Memory B cell (primary cell): Measurements from ENCODE around the gene E2F2.
A peak's percentile ranks its signal among the peaks of the same experiment; 100 is the strongest.

Source experiments
- ATAC-seq: fragments of 150-1000 bp; cut with Tn5 transposase; 2 replicates; pipeline ENCODE4 v1.10.0; 2021; ENCODE audit warnings: low read depth, mild to moderate bottlenecking, moderate library complexity
- DNase-seq, 2 donors: peaks; one replicate each; pipeline ENCODE4 v3.0.0; 2022; ENCODE audit warnings: low spot score in 2 of 2
- H3K27ac Mint-ChIP-seq: one replicate; pipeline ENCODE4 v1.8.0; 2022; ENCODE audit warnings: mild to moderate bottlenecking, moderate library complexity, mixed read lengths
- H3K27me3 Mint-ChIP-seq: one replicate; pipeline ENCODE4 v1.8.0; 2022; ENCODE audit warnings: mixed read lengths
- H3K36me3 Mint-ChIP-seq: one replicate; pipeline ENCODE4 v1.8.0; 2022; ENCODE audit warnings: mild to moderate bottlenecking, mixed read lengths
- H3K4me1 Mint-ChIP-seq: one replicate; pipeline ENCODE4 v1.8.0; 2022; ENCODE audit warnings: mixed read lengths
- H3K4me3 Mint-ChIP-seq: one replicate; pipeline ENCODE4 v1.8.0; 2022; ENCODE audit warnings: mild to moderate bottlenecking, moderate library complexity, mixed read lengths
- H3K9me3 Mint-ChIP-seq: one replicate; pipeline ENCODE4 v1.8.0; 2022; ENCODE audit warnings: mixed read lengths

E2F2 gene

DNA sequence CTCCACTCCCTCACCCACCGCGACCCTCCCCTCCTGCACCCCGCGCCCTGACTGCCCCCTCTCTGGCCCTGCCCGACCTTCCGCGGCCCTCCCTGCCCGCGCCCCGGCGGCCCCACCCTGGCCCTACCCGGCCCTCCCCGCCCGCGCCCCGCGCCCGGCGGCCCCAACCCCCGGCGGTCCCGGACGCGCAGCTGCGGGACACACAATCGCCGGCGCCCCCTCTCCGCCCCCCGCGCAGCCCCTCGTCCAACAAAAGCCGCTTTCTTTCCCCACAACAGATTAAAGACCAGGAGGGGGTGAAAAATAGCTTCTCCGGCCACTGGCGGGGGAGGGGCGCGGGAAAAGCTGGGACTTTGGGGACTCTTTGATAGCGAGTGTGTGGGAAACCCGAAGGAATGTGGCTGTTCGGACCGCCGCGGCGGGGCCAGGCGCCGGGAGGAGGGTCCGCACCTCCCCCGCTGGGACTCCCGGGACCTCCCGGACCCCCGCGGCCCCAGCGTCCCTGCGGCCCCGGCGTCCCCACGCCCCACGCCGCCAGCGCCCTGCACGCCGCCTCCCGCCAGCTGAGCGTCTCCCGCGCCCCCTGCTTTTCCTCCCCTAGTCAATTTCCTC is 37.1 kb upstream of the E2F2 start:
- peak overlapping the region; percentile 90 for H3K27ac Mint-ChIP-seq
- DNase-seq, result no peak
- peaks cover 2% of the 10 kb centered on the region for H3K36me3 Mint-ChIP-seq
- no peaks in the 10 kb centered on the region for H3K27me3 Mint-ChIP-seq
- no peaks in the 10 kb centered on the region for H3K9me3 Mint-ChIP-seq
- peak overlapping the region; percentile 95 for H3K4me3 Mint-ChIP-seq
- no peak for ATAC-seq
- peaks cover 29% of the 10 kb centered on the region for H3K4me1 Mint-ChIP-seq

DNA sequence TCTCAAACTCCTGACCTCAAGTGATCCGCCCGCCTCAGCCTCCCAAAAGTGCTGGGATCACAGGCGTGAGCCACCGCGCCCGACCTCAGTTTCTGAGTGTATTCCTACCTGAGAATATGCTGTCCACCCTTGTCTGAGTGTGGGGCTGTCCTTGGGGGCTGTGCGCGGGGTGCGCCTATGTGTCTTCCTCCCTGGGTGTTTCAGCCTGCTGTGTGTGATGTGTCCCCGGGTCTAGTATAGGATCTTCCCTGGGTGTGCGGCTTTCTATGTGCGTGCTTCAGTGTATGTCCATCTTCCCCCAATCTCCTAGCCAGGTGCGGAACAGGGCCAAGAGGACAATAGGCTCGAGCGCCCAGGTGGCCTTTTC is 36.6 kb upstream of the E2F2 start:
- H3K27me3 Mint-ChIP-seq, result no peaks in the 10 kb centered on the region
- no peak for DNase-seq
- ATAC-seq, result peak; percentile 29
- no peaks in the 10 kb centered on the region for H3K9me3 Mint-ChIP-seq
- H3K4me3 Mint-ChIP-seq, result peak overlapping the region; percentile 76
- peaks cover 32% of the 10 kb centered on the region for H3K4me1 Mint-ChIP-seq
- peak overlapping the region; percentile 90 for H3K27ac Mint-ChIP-seq
- H3K36me3 Mint-ChIP-seq, result peaks cover 2% of the 10 kb centered on the region

DNA sequence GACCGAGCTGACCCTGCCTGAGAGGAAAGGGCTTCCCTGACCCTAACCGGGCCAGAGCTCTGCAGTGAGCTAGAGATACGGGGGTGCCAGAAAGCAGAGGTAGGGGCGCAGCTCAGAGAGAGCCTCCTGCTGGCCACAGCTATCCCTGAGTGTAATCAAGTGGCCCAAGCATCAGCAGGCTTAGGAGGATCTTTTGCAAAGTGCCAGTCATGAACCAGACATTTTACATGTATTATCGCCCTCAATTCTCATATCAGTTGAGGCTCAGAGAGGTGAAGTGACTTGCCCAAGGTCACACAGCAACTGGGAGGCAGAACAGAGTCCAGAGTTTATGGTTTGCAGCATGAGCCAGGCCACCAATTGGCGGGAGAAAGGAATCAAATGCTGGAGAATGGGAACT is 35.3 kb upstream of the E2F2 start:
- peak overlapping the region; percentile 41 for H3K4me3 Mint-ChIP-seq
- peak overlapping the region; percentile 73 for H3K27ac Mint-ChIP-seq
- no peaks in the 10 kb centered on the region for H3K9me3 Mint-ChIP-seq
- H3K36me3 Mint-ChIP-seq, result peaks cover 2% of the 10 kb centered on the region
- ATAC-seq, result no peak
- peaks cover 41% of the 10 kb centered on the region for H3K4me1 Mint-ChIP-seq
- no peaks in the 10 kb centered on the region for H3K27me3 Mint-ChIP-seq
- DNase-seq, result no peak

DNA sequence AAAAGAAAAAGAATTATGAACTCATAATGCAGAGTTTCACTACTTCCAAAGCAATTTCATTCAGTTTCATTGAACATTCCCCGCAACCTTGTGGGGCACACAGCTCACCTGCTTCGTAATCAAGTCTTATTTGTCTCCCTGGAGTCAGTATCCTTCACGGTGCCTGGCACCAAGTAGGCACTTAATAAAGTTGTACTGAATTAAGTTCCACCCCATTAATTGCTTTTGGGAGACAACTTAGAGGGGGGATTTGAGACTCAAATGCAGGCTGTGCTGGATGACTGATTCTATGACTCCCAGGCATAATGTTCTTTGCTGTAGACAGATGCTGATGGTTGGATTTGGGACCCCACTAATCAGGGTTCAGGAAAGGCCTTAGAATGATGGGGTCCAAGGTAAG is 34.7 kb upstream of the E2F2 start:
- H3K9me3 Mint-ChIP-seq, result no peaks in the 10 kb centered on the region
- peak overlapping the region; percentile 73 for H3K27ac Mint-ChIP-seq
- no peaks in the 10 kb centered on the region for H3K27me3 Mint-ChIP-seq
- peaks cover 2% of the 10 kb centered on the region for H3K36me3 Mint-ChIP-seq
- no peak overlapping the region for H3K4me3 Mint-ChIP-seq
- ATAC-seq (no peak), DNase-seq (no peak)
- H3K4me1 Mint-ChIP-seq, result peaks cover 46% of the 10 kb centered on the region

DNA sequence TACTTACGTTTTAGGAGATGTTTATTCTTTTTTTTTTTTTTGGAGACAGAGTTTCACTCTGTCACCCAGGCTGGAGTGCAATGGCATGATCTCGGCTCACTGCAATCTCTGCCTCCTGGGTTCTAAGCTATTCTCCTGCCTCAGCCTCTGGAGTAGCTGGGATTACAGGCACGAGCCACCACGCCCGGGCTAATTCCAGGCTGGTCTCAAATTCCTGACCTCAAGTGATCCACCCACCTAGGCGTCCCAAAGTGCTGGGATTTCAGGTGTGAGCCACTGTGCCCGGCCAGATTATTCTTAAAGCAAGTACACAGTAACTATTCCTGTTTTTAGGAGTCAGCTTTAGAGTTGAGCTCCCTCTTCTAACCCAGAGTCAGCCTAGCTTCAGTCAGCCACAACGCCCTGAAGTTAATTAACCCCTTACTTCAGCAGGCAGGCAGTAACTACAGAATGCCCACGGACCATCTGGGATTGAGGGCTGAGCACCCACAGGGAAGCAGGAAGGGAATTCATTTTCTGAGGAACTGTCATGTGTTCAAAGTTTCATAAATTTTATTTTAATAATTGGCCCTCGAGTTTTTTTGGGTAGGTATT is 33.6 kb upstream of the E2F2 start:
- ATAC-seq, result no peak
- no peak overlapping the region for H3K4me3 Mint-ChIP-seq
- no peaks in the 10 kb centered on the region for H3K9me3 Mint-ChIP-seq
- H3K4me1 Mint-ChIP-seq, result peaks cover 51% of the 10 kb centered on the region
- no peak for DNase-seq
- peaks cover 2% of the 10 kb centered on the region for H3K36me3 Mint-ChIP-seq
- H3K27me3 Mint-ChIP-seq, result no peaks in the 10 kb centered on the region
- H3K27ac Mint-ChIP-seq, result peak overlapping the region; percentile 82

DNA sequence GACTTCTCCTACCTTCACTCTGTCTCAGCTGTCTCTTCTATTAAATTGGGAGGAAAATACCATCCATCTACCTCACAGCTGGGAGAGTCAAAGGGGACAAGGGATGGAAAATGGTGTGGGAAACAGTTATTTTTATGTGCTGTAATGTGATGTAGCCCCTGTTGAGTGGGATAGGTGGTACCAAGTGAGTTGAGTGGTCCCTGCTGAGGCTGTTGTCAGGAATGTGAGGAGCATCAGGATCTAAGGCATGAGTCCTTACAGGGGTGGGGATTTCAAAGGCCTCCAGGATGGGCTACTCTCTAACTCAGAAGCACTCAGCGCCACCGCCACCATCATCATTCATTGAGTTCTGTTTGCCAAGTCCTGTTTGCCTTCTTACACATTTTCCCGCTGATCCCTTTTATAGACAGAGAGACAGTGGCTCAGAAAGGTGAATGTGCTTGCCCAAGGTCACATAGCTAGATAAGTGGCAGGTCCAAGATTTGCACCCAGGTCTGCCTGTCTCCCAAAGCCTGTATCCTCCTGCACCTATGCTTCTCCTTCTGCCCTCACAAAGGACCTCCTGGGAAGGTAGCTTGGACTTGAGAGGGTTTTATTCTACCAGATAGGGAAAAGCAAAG is 32.8 kb upstream of the E2F2 start:
- no peak for DNase-seq
- Mint-ChIP-seq H3K36me3 (peaks cover 2% of the 10 kb centered on the region), H3K4me3 (peak overlapping the region; percentile 64), H3K4me1 (peaks cover 51% of the 10 kb centered on the region), H3K27ac (peak overlapping the region; percentile 82), H3K9me3 (no peaks in the 10 kb centered on the region), H3K27me3 (no peaks in the 10 kb centered on the region)
- no peak for ATAC-seq

DNA sequence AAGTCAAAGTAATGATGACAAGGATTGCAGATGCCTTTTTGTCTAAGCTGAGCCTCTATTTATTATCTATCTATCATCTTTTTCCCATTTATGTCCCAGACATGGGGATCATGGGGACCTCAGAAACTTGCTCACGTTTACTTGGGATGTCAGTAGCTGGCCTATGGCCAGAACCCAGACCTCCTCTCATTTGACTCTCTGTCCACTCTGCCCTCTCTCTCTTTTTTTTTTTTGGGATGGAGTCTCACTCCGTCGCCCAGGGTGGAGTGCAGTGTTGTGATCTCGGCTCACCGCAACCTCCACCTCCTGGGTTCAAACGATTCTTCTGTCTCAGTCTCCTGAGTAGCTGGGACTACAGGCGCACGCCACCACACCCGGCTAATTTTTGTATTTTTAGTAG is 32.0 kb upstream of the E2F2 start:
- DNase-seq (no peak), ATAC-seq (no peak)
- Mint-ChIP-seq H3K4me1 (peaks cover 46% of the 10 kb centered on the region), H3K27me3 (no peaks in the 10 kb centered on the region), H3K9me3 (no peaks in the 10 kb centered on the region), H3K4me3 (peak overlapping the region; percentile 64), H3K27ac (peak overlapping the region; percentile 82), H3K36me3 (peaks cover 4% of the 10 kb centered on the region)

DNA sequence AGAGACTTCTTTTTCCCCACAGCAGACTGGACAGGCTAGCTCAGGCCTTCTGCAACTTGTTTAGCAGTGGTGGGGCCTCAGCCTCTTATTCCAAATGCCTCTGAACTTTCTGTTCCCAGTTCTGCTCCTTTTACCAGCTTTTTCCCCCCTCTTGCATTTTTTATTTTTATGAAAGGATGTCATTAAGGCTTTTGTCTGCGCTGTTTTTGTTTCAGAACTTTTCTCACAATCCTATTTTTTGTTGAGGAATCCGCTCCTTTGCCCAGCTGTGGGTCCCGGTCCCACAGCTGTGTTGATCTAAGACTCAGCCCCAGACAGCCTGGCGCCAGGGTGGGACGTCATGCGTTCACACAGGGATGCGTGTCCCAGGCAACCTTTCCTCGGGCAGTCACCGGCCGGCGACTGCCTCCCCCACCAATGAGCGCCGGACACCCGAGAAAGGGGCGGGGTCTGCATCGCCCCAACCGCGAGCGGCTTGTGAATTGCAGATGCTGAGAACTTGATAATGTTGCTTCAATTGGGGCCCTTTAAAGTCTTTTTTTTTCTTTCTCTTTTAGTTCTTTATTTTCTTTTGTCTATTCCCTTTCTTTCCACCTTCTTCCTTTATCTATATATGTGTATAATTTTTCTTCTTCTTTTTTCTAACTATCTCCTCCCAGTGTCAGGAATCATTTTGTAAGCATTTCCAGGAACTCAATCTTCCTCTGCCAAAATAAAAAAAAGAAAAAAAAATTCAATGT is 31.3 kb upstream of the E2F2 start:
- H3K27ac Mint-ChIP-seq, result peak overlapping the region; percentile 80
- H3K4me3 Mint-ChIP-seq, result peak overlapping the region; percentile 57
- peak; percentile 4 for ATAC-seq
- DNase-seq, result no peak
- no peaks in the 10 kb centered on the region for H3K9me3 Mint-ChIP-seq
- H3K36me3 Mint-ChIP-seq, result peaks cover 7% of the 10 kb centered on the region
- peaks cover 47% of the 10 kb centered on the region for H3K4me1 Mint-ChIP-seq
- no peaks in the 10 kb centered on the region for H3K27me3 Mint-ChIP-seq

DNA sequence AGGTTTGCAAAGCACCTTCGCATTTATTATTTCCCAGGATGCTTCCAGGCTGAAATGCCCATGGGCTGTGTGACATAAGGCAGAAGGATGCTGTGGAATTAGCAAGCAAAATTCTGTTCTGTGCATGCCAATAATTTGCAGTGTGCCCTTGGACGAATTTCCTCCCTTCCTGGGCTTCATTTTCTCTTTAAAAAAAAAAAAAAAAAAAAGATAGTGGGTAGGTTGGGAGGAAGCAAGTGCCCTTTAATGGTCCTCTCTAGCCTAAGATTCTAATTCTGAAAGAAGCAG is 30.7 kb upstream of the E2F2 start:
- Mint-ChIP-seq H3K9me3 (no peaks in the 10 kb centered on the region), H3K4me1 (peaks cover 50% of the 10 kb centered on the region), H3K4me3 (no peak overlapping the region), H3K36me3 (peaks cover 7% of the 10 kb centered on the region), H3K27me3 (no peaks in the 10 kb centered on the region), H3K27ac (no peak overlapping the region)
- DNase-seq (no peak), ATAC-seq (no peak)

DNA sequence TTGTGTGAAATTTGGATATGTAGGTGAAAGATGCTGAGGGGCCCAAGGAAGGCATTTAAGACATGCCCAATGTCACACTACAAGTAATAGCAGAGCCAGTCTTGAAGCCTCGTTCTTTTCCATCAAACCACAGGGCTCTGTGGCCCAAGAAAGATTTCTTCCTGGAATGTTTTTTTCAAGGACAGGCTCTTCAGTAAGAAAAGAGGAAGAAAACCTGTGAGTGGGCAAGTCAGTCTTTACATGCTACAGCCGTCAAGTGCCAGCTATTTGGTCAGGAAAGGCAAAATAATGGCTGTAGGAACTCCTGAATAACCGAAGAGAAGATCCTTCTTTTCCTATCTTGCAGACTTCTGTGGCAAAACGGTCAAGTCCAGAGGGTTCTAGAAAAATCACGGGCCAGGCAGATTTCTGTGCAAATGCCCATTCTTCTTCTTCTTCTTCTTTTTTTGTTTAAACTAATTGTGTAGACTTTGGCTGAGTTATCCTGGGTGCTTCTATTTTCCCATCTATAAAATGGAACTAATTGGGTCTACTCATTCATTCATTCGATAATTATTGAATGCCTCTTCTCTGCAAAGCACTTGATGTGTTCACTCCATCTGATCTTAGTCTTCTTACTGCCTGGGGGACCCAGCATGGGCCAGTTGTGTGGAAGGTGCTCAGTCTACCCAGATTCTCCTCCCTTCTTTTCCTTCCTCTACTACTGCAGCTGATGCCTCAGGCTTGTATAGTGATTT is 30.2 kb upstream of the E2F2 start:
- ATAC-seq (no peak), DNase-seq (no peak)
- Mint-ChIP-seq H3K4me1 (peaks cover 52% of the 10 kb centered on the region), H3K9me3 (no peaks in the 10 kb centered on the region), H3K27me3 (no peaks in the 10 kb centered on the region), H3K4me3 (no peak overlapping the region), H3K27ac (peak overlapping the region; percentile 89), H3K36me3 (peaks cover 7% of the 10 kb centered on the region)

DNA sequence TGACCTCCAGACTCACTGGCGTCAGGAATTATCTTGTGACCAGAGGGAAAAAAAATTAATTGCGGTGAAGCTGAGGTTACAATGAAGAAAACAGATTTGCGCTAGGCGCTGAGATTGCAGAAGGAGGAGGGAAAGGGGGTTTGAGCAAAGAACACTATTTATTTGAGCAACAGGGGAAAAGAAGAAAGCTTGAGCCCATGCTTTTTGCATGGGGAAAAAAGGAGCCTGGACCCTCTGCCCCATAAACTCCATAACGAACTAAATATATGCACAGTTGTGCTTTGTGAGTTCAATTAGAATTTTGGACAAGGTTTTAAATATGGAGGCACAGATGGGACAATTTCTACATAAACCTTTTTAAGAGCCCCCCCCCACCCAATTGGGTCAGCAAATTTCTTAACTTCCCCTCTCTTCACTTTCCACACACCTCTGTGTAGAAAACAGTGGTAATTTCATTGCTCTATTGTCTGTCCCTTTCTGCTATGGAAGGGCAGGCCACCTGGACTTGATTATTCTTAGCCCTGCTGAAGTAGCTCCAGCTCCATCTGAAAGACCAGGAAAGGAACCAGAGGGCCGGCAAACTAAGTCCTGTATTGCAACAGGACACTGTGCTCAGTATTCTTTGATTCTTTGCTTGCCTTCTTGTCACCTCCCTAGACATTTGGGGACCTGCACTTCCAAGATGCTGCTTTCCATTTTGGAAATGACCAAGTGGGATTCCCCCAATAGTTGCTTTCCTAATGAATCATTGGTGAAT is 29.1 kb upstream of the E2F2 start:
- H3K27ac Mint-ChIP-seq, result peak overlapping the region; percentile 89
- H3K4me1 Mint-ChIP-seq, result peaks cover 58% of the 10 kb centered on the region
- no peaks in the 10 kb centered on the region for H3K27me3 Mint-ChIP-seq
- H3K9me3 Mint-ChIP-seq, result no peaks in the 10 kb centered on the region
- no peak for ATAC-seq
- DNase-seq, result no peak
- H3K36me3 Mint-ChIP-seq, result peaks cover 7% of the 10 kb centered on the region
- H3K4me3 Mint-ChIP-seq, result peak overlapping the region; percentile 97

DNA sequence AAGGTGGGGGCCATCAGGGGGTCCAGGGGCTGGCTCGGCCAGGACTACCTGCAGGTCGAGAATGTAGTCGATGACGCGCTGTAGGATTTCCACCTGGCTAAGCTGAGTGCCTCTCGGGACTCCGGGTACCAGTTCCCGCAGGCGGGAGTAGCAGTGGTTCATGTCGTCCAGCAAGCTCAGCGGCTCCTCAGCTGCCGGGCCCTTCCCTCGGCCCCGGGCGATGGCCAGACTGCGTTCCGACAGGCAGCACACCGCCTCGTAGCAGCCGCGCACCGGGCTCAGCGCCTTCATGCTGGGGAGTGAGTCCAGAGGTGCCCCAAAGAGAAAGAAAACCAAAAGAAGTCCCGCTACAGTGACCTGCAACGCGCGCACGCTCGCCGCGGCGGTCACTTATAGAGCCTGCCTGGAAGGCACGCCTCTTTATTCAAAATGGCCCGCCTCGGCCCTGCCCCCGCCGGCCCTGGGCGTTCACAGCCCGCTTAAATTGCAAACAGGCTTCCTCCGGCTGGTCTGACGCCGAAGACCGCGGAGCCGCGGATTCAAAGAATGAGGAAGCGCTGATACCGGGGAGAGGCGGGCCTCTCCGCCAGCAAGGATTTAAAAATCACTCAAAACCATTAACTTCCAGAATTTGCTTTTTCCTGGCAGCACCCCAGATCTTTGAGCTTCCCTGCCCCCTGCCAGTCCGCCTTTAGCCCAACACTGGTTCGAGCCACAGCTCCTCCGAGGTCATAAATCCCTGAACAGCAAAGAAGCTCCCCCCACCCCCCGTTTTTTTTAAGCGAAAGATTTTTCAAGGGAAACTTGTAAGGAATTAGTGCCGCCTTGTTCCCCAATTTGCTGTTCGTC is 28.3 kb upstream of the E2F2 start, which contains the start of gene ID3:
Gene ID3, minus strand, starts transcription at position 366 of the 849 bp plus-strand sequence. Its CDS starts 75 bp downstream, at position 291.
- ATAC-seq (peak; percentile 74), DNase-seq (peak; percentile 96 to 98)
- H3K4me3 Mint-ChIP-seq, result peak within 1 kb of the TSS; percentile 97
- no peaks in the 10 kb centered on the region for H3K9me3 Mint-ChIP-seq
- no peaks in the 10 kb centered on the region for H3K27me3 Mint-ChIP-seq
- peaks cover 7% of the 10 kb centered on the region for H3K36me3 Mint-ChIP-seq
- peak within 1 kb of the TSS; percentile 89 for H3K27ac Mint-ChIP-seq
- peaks cover 60% of the 10 kb centered on the region for H3K4me1 Mint-ChIP-seq

DNA sequence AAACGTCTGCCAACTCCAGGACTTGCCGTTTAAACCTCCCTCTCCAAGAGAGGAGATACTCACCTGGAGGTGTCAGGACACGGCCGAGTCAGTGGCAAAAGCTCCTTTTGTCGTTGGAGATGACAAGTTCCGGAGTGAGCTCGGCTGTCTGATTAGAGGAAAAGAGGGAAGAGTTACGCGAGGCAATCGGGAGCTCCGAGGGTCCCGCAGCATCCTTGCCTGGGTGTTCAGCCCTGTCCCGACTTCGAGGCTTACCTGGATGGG is 27.8 kb upstream of the E2F2 start:
- peaks cover 64% of the 10 kb centered on the region for H3K4me1 Mint-ChIP-seq
- H3K36me3 Mint-ChIP-seq, result peaks cover 7% of the 10 kb centered on the region
- DNase-seq (no peak), ATAC-seq (no peak)
- peak overlapping the region; percentile 97 for H3K4me3 Mint-ChIP-seq
- H3K27me3 Mint-ChIP-seq, result no peaks in the 10 kb centered on the region
- peak overlapping the region; percentile 89 for H3K27ac Mint-ChIP-seq
- H3K9me3 Mint-ChIP-seq, result no peaks in the 10 kb centered on the region
